ENCODE results near the gene ADCK2. TPM values are rescaled to one million over a fixed set of nuclear protein-coding genes. Genes with fewer than 3 reads are reported as not detected.

ADCK2 gene
- total and polyA plus RNA-seq, 10 of the 15 experiments (the other 5 are each of a cell fraction or from before 2014, with no cell fraction given), result 0.52 to 19.4 (median 13.1) TPM

DNA sequence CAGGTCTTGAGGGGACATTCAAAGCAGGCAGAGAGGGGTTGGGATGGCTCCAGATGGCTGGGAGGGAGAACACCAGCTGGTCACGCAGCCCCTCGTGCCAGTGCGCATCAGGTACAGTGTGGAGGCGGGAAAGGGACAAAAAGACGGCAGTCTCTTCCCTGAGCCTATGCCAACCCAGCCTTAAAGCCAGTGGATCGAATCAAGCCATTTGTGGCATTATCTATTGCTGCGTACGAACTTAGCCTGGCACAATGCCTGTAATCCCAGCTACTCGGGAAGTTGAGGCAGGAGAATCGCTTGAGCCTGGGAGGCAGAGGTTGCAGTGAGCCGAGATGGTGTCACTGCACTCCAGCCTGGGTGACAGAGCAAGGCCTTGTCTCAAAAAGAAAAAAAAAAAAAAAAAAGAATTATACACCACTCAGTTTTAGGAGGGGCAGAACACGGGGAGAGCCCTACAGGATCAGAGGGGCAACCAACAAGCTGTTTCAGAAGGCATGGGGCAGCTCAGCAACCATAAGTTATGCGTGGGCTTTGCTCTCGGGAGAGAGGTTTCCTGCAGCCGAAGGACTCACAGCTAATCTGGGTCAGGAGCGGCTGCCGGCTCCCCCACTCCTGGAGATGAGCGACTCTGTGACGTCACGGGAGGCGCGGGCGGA is 23.4 kb downstream of the ADCK2 start (continued):
- TF ChIP-seq ZNF384 (IDR thresholded peaks at IDR 0.05; ENCODE audit: borderline replicate concordance, low read depth, low read length), result peak; percentile 53; the same call in 1 of the 2 replicates
- TF ChIP-seq FOXK2 (IDR thresholded peaks at IDR 0.05), result peak; percentile 91
- TF ChIP-seq NBN (IDR thresholded peaks at IDR 0.05), result peak; percentile 100
- TF ChIP-seq RAD51 (IDR thresholded peaks at IDR 0.05), result no peak
- peak; percentile 65 for TF ChIP-seq KLF5 (IDR thresholded peaks at IDR 0.05; ENCODE audit: partially characterized antibody)
- peak; percentile 70 for TF ChIP-seq SREBF1 (IDR thresholded peaks at IDR 0.05; ENCODE audit: low read length)
- TF ChIP-seq ATF7 (IDR thresholded peaks at IDR 0.05; ENCODE audit: low read depth), result peak; percentile 96
- no peak for TF ChIP-seq LARP7 (IDR thresholded peaks at IDR 0.05)
- TF ChIP-seq FOS (IDR thresholded peaks at IDR 0.05; ENCODE audit: borderline replicate concordance, extremely low read depth, insufficient read length), result no peak
- TF ChIP-seq CREM (IDR thresholded peaks at IDR 0.05; ENCODE audit: low read depth), result peak; percentile 94

DNA sequence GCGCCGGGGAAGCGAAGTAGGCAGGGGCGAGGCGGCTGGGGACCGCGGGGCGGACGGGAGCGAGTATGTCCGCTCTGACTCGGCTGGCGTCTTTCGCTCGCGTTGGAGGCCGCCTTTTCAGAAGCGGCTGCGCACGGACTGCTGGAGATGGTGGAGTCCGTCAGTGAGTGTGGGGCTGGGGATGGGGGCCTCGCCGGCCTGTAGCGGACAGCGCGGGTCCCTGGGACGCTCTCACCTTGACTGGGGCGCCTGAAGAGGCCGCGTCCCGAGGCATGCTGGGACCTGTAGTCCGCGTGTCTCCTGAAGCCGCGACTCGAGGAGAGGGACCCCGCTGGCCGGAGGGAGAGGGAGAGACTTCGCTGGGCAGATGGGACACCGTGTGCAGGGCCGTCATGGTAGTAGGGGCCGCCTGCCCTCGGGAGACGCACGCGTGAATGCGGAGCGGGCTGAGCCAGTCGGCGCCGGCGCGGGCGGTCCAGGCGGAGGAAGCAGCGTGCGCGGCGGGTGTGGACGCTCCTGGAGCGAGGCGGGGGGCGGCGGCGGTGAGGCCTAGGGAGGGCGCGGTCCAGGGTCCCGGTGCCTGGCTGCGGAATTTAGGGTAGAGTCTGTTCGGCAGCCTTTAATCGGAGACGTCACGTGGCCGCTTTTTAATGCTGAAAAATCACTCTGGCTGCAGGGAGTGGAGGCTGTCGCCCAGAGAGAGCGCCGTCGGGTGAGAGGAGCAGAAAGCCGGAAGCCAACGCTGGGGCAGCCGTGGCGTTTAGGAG is 24.1 kb downstream of the ADCK2 start, which contains the start of gene NDUFB2:
Gene NDUFB2 (plus strand): TSS at position 29 of the 767 bp plus-strand sequence. CDS start 37 bp downstream, at position 66.
- FAIRE-seq (no peak), DNase-seq (ENCODE audit: low read depth, low spot score) (peak; percentile 57), ATAC-seq (peak; percentile 93)
- H3K9me3 ChIP-seq (replicated peaks; ENCODE audit: control insufficient read depth, insufficient read depth, low read length), result no peaks in the 10 kb centered on the region
- peak within 1 kb of the TSS; percentile 95 for H3K4me2 ChIP-seq (ENCODE audit: control insufficient read depth, insufficient read depth)
- peaks cover 40% of the 10 kb centered on the region for H3K79me2 ChIP-seq (ENCODE audit: control insufficient read depth, insufficient read depth, low read length)
- ChIA-PET RAD21 (ENCODE audit: unreplicated experiment) (interaction anchor here (0.9 to 1.4 kb wide), 3 partner anchors 20 to 179 kb away, joined by 3 to 12 read pairs (median 3); no protein-coding TSS in a partner anchor), POLR2A (interaction anchor here (0.6 to 1.2 kb wide), 9 partner anchors 20 to 1361 kb away, joined by 3 to 11 read pairs (median 3); no protein-coding TSS in a partner anchor), SMC1A (ENCODE audit: uncharacterized antibody, unreplicated experiment) (interaction anchor here (0.6 to 3.2 kb wide), 5 partner anchors 22 to 1027 kb away, joined by 3 to 11 read pairs (median 3); no protein-coding TSS in a partner anchor), CTCF (interaction anchor here (1.2 to 1.5 kb wide), 3 partner anchors 22 to 643 kb away, joined by 4 to 10 read pairs (median 8); no protein-coding TSS in a partner anchor)
- in situ Hi-C loops (cut with MboI), result no loop called here
- no peaks in the 10 kb centered on the region for H3K27me3 ChIP-seq (replicated peaks in 1 of 2; ENCODE audit: control insufficient read depth in 2 of 2, insufficient read depth in 2 of 2, low read length in 1 of 2)
- intact Hi-C loops (cut with micrococcal nuclease; ENCODE audit: unreplicated experiment), result loop anchor here (1.0 to 5.0 kb wide), 3 partner anchors 21 to 317 kb away; partner anchors contain the start of genes BRAF and MRPS33
- H2AFZ ChIP-seq (ENCODE audit: control insufficient read depth, low read depth, low read length), result peak within 1 kb of the TSS; percentile 99
- H3K4me3 ChIP-seq, result peak within 1 kb of the TSS; percentile 77
- H3K27ac ChIP-seq (ENCODE audit: control insufficient read depth, insufficient read depth), result peak within 1 kb of the TSS; percentile 90
- H3K9ac ChIP-seq (ENCODE audit: control insufficient read depth, insufficient read depth, low read length), result peak within 1 kb of the TSS; percentile 82
- H4K20me1 ChIP-seq (ENCODE audit: control insufficient read depth, insufficient read depth), result no peaks in the 10 kb centered on the region
- H3K36me3 ChIP-seq (ENCODE audit: control insufficient read depth in 2 of 2, insufficient read depth in 2 of 2, low read length in 1 of 2), result no peaks in the 10 kb centered on the region
- peaks cover 11% of the 10 kb centered on the region for H3K4me1 ChIP-seq (ENCODE audit: control insufficient read depth, insufficient read depth, low read length)
- 2% methylated on average over 60 of the region's 82 CpGs for WGBS (ENCODE audit: insufficient coverage, insufficient replicate concordance, low lambda C conversion rate, missing lambda C conversion rate)
- no TSS peak for BruUV-seq (replicated peaks)
- TF ChIP-seq ATF7 (IDR thresholded peaks at IDR 0.05; ENCODE audit: low read depth) (no peak), RUNX3 (IDR thresholded peaks at IDR 0.05; ENCODE audit: low read length) (no peak), RAD51 (IDR thresholded peaks at IDR 0.05) (peak; percentile 41; the same call in 1 of the 2 replicates), STAT3 (IDR thresholded peaks at IDR 0.05; ENCODE audit: low read depth, low read length) (no peak), IRF4 (IDR thresholded peaks at IDR 0.05; ENCODE audit: low read depth, low read length) (no peak), EED (IDR thresholded peaks at IDR 0.05; ENCODE audit: low read depth) (no peak), DPF2 (IDR thresholded peaks at IDR 0.05) (peak; percentile 58; the same call in 1 of the 2 replicates), TBL1XR1 (IDR thresholded peaks at IDR 0.05; ENCODE audit: low read depth, low read length) (0 out of 2 replicates have a peak, but pooled peaks have one; percentile 25), SUZ12 (IDR thresholded peaks at IDR 0.05; ENCODE audit: unreplicated experiment) (no peak), ZNF24 (IDR thresholded peaks at IDR 0.05) (no peak), RBBP5 (conservative IDR thresholded peaks at IDR 0.05) (0 out of 2 replicates have a peak, but pooled peaks have one; percentile 34), WRNIP1 (IDR thresholded peaks at IDR 0.05; ENCODE audit: borderline replicate concordance, low read depth, low read length) (no peak), MXI1 (IDR thresholded peaks at IDR 0.05; ENCODE audit: low read depth, low read length) (peak; percentile 51; the same call in 1 of the 2 replicates), POLR2AphosphoS2 (IDR thresholded peaks at IDR 0.05; ENCODE audit: low read depth, low read length) (peak; percentile 83; the same call in 1 of the 2 replicates), ZSCAN29 (IDR thresholded peaks at IDR 0.05) (no peak), LARP7 (IDR thresholded peaks at IDR 0.05) (peak; percentile 86)
- TF ChIP-seq, protein P1, sequence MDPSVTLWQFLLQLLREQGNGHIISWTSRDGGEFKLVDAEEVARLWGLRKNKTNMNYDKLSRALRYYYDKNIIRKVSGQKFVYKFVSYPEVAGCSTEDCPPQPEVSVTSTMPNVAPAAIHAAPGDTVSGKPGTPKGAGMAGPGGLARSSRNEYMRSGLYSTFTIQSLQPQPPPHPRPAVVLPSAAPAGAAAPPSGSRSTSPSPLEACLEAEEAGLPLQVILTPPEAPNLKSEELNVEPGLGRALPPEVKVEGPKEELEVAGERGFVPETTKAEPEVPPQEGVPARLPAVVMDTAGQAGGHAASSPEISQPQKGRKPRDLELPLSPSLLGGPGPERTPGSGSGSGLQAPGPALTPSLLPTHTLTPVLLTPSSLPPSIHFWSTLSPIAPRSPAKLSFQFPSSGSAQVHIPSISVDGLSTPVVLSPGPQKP (IDR thresholded peaks at IDR 0.05; ENCODE audit: low read depth, low read length), result no peak

Data from GM12878 (cell line).